SKM-1 (cell line): ENCODE measurements around the gene ZHX3.

Experiments used
- DNase-seq: peaks from one replicate; lab custom pipeline; 2025; ENCODE audit not compliant: unreplicated experiment; lab: John Stamatoyannopoulos, UW

Gene ZHX3

GRCh38 chr20:41317546-41318270 lies at the start of gene ZHX3:
TSS of gene ZHX3 (minus strand) at chr20:41317731. CDS start at chr20:41204916, 112,815 bp downstream.
- peak; percentile 87 for DNase-seq

- no peak for DNase-seq
Measured at GRCh38 chr20:41367393-41367695, 49.8 kb upstream of the ZHX3 start.

- DNase-seq, result no peak
Measured at GRCh38 chr20:41366546-41367392, 49.2 kb upstream of the ZHX3 start, which contains the start of gene EMILIN3. TSS of gene EMILIN3 (minus strand) at chr20:41366818. CDS start at chr20:41366634, 184 bp downstream.

- DNase-seq, result no peak
Measured at GRCh38 chr20:41365777-41366545, 48.4 kb upstream of the ZHX3 start.

- DNase-seq, result no peak
Measured at GRCh38 chr20:41364967-41365765, 47.6 kb upstream of the ZHX3 start.

- no peak for DNase-seq
Measured at GRCh38 chr20:41364236-41364855, 46.8 kb upstream of the ZHX3 start.

- DNase-seq, result no peak
Measured at GRCh38 chr20:41363601-41364000, 46.1 kb upstream of the ZHX3 start.

- DNase-seq, result no peak
Measured at GRCh38 chr20:41362748-41363140, 45.2 kb upstream of the ZHX3 start.

- no peak for DNase-seq
Measured at GRCh38 chr20:41361757-41362747, 44.5 kb upstream of the ZHX3 start.

- no peak for DNase-seq
Measured at GRCh38 chr20:41360831-41361756, 43.6 kb upstream of the ZHX3 start.

GRCh38 chr20:41359541-41360011 lies 42.0 kb upstream of the ZHX3 start:
- no peak for DNase-seq

GRCh38 chr20:41358717-41359116 lies 41.2 kb upstream of the ZHX3 start:
- no peak for DNase-seq

GRCh38 chr20:41358230-41358629 lies 40.7 kb upstream of the ZHX3 start:
- no peak for DNase-seq

GRCh38 chr20:41357424-41358163 lies 40.1 kb upstream of the ZHX3 start:
- no peak for DNase-seq

GRCh38 chr20:41356951-41357350 lies 39.4 kb upstream of the ZHX3 start:
- DNase-seq, result no peak

GRCh38 chr20:41355598-41356203 lies 38.2 kb upstream of the ZHX3 start:
- DNase-seq, result no peak

- no peak for DNase-seq
Measured at GRCh38 chr20:41355192-41355591, 37.7 kb upstream of the ZHX3 start.
